ENCODE data around the gene CFAP221.

The CFAP221 gene

GRCh38 chr2:119544075-119544938 lies at the start of gene CFAP221:
Gene CFAP221, plus strand, starts transcription at chr2:119544449. Its CDS starts 1,683 bp downstream, at chr2:119546132.
- no peak for DNase-seq (ENCODE audit: low spot score)

- DNase-seq (ENCODE audit: low spot score) = no peak
Measured at GRCh38 chr2:119495948-119496347, 48.3 kb upstream of the CFAP221 start.

- no peak for DNase-seq (ENCODE audit: low spot score)
Measured at GRCh38 chr2:119496682-119497081, 47.6 kb upstream of the CFAP221 start.

- DNase-seq (ENCODE audit: low spot score) = no peak
Measured at GRCh38 chr2:119508756-119509155, 35.5 kb upstream of the CFAP221 start.

GRCh38 chr2:119511989-119512388 lies 32.3 kb upstream of the CFAP221 start:
- DNase-seq (ENCODE audit: low spot score) = no peak

- no peak for DNase-seq (ENCODE audit: low spot score)
Measured at GRCh38 chr2:119512946-119513345, 31.3 kb upstream of the CFAP221 start.

GRCh38 chr2:119513832-119514231 lies 30.4 kb upstream of the CFAP221 start:
- DNase-seq (ENCODE audit: low spot score) = no peak

- no peak for DNase-seq (ENCODE audit: low spot score)
Measured at GRCh38 chr2:119516121-119516520, 28.1 kb upstream of the CFAP221 start.

GRCh38 chr2:119517433-119517832 lies 26.8 kb upstream of the CFAP221 start:
- DNase-seq (ENCODE audit: low spot score) = peak; percentile 8

GRCh38 chr2:119518401-119519056 lies 25.7 kb upstream of the CFAP221 start:
- DNase-seq (ENCODE audit: low spot score) = no peak

- DNase-seq (ENCODE audit: low spot score) = no peak
Measured at GRCh38 chr2:119519057-119519408, 25.2 kb upstream of the CFAP221 start.

GRCh38 chr2:119520696-119521432 lies 23.4 kb upstream of the CFAP221 start:
- DNase-seq (ENCODE audit: low spot score) = no peak

- DNase-seq (ENCODE audit: low spot score) = no peak
Measured at GRCh38 chr2:119521433-119522050, 22.7 kb upstream of the CFAP221 start.

- DNase-seq (ENCODE audit: low spot score) = no peak
Measured at GRCh38 chr2:119522671-119523070, 21.6 kb upstream of the CFAP221 start.

GRCh38 chr2:119523383-119523951 lies 20.8 kb upstream of the CFAP221 start:
- no peak for DNase-seq (ENCODE audit: low spot score)

- no peak for DNase-seq (ENCODE audit: low spot score)
Measured at GRCh38 chr2:119523952-119524694, 20.1 kb upstream of the CFAP221 start, which contains the start of gene SCTR. Gene SCTR, minus strand, starts transcription at chr2:119524483. Its CDS starts 257 bp downstream, at chr2:119524226.

GRCh38 chr2:119525614-119526013 lies 18.6 kb upstream of the CFAP221 start:
- DNase-seq (ENCODE audit: low spot score) = no peak

- DNase-seq (ENCODE audit: low spot score) = no peak
Measured at GRCh38 chr2:119527999-119528398, 16.2 kb upstream of the CFAP221 start.

GRCh38 chr2:119531292-119531691 lies 13.0 kb upstream of the CFAP221 start:
- no peak for DNase-seq (ENCODE audit: low spot score)

GRCh38 chr2:119533560-119533959 lies 10.7 kb upstream of the CFAP221 start:
- DNase-seq (ENCODE audit: low spot score) = no peak

GRCh38 chr2:119536211-119536610 lies 8.0 kb upstream of the CFAP221 start:
- DNase-seq (ENCODE audit: low spot score) = no peak
